ENCODE data around the gene PIAS3. TPM values are rescaled to one million over a fixed set of nuclear protein-coding genes. Genes with fewer than 3 reads are reported as not detected.

The PIAS3 gene
- total and polyA plus RNA-seq, 2 experiments from 2014 or later = 18.1 to 51.2 TPM

DNA sequence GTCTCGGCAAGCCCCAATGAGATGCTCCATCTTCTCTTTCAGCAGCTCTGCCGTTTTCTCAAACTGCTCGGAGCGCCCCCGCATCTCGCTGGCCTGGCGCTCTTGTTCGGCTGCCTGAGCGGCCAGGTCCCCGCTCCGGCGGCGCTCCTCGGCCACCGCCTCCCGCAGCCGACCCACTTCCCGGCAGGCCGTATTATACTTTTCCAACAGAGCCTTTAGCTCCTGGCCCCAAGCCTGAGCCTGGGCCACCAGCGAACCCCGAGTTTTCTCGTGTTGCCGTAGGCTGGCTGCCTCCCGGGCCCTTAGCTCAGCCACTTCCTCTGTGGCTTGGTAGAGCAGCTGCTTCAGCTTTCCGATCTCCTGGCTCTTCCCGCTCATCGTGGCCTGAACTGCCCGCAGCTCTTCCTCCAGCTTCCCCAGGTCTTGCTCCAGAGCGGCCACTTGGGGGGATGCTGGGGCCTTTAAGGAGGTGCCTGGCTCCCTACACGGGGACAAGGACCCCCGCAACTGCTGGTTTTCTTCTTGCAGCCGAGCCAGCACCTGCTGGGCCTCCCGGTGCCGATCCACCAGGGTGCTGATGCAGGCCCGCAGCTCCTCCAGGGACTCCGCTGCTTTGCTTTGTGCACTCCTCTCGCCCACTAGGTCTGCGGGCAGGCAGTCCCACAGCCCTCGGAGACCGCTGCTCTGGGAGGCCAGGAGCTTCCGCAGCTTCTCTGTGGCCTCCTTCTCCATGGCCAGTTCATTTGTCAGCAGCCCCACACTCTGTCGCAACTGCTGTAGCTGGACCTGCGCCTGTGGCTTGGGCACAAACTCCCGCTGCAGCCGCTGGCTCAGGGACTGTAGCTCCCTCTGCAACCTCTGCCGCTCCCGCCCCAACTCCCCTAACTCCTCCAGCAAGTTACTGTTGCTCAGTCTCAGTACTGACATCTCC, 13.4 kb upstream of the PIAS3 start:
- WGBS (ENCODE audit: low lambda C conversion rate, missing lambda C conversion rate) = 54% methylated on average over 47 of the region's 47 CpGs
- no peaks in the 10 kb centered on the region for H3K9me2 ChIP-seq (replicated peaks; ENCODE audit: insufficient read depth)
- H3K27me3 ChIP-seq = no peaks in the 10 kb centered on the region
- H4K20me1 ChIP-seq (ENCODE audit: insufficient read depth, poor library complexity, severe bottlenecking) = no peaks in the 10 kb centered on the region
- H3K4me1 ChIP-seq (ENCODE audit: insufficient read depth) = peaks cover under 1% of the 10 kb centered on the region
- TF ChIP-seq, protein P1, sequence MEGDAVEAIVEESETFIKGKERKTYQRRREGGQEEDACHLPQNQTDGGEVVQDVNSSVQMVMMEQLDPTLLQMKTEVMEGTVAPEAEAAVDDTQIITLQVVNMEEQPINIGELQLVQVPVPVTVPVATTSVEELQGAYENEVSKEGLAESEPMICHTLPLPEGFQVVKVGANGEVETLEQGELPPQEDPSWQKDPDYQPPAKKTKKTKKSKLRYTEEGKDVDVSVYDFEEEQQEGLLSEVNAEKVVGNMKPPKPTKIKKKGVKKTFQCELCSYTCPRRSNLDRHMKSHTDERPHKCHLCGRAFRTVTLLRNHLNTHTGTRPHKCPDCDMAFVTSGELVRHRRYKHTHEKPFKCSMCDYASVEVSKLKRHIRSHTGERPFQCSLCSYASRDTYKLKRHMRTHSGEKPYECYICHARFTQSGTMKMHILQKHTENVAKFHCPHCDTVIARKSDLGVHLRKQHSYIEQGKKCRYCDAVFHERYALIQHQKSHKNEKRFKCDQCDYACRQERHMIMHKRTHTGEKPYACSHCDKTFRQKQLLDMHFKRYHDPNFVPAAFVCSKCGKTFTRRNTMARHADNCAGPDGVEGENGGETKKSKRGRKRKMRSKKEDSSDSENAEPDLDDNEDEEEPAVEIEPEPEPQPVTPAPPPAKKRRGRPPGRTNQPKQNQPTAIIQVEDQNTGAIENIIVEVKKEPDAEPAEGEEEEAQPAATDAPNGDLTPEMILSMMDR (IDR thresholded peaks at IDR 0.05; ENCODE audit: poor library complexity) = no peak
- no peak for TF ChIP-seq EZH2 (IDR thresholded peaks at IDR 0.05; ENCODE audit: borderline replicate concordance)
- H3K27ac ChIP-seq = no peak overlapping the region
- H3K36me3 ChIP-seq (replicated peaks; ENCODE audit: insufficient read depth, low read depth) = no peaks in the 10 kb centered on the region
- H3K4me2 ChIP-seq = peak overlapping the region; percentile 77
- H2AFZ ChIP-seq = peak overlapping the region; percentile 56
- H3K79me2 ChIP-seq = no peaks in the 10 kb centered on the region
- H3K9me3 ChIP-seq (ENCODE audit: low read depth) = no peaks in the 10 kb centered on the region
- no peak for DNase-seq (ENCODE audit: low spot score)
- no peak overlapping the region for H3K4me3 ChIP-seq

DNA sequence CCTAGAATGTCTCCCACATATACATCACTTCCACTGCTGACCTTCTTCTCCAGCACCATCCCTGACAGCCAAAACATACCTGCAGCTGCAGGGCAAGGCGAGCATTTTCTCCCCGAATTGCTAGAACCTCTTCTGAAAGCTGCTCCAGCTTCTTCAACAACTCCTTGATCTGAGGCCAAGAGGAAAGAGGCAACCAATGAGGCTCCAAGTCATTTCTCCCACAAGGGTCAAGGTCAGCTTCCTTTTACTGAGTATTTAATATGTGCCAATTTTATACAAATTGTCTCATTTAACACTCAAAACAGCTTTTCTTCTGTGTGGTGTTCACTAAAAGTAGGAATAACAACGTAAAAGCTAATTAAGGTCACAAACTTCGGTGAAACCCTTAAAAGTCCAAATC, 9.4 kb upstream of the PIAS3 start:
- H3K36me3 ChIP-seq (replicated peaks; ENCODE audit: insufficient read depth, low read depth) = no peaks in the 10 kb centered on the region
- no peak overlapping the region for H2AFZ ChIP-seq
- no peaks in the 10 kb centered on the region for H3K9me3 ChIP-seq (ENCODE audit: low read depth)
- no peak overlapping the region for H3K4me3 ChIP-seq
- TF ChIP-seq, protein P1 (IDR thresholded peaks at IDR 0.05; ENCODE audit: poor library complexity) = no peak
- TF ChIP-seq EZH2phosphoT487 (IDR thresholded peaks at IDR 0.05; ENCODE audit: low read depth, severe bottlenecking, unreplicated experiment) (no peak), EZH2 (IDR thresholded peaks at IDR 0.05; ENCODE audit: borderline replicate concordance) (no peak)
- no peaks in the 10 kb centered on the region for H3K4me1 ChIP-seq (ENCODE audit: insufficient read depth)
- 87% methylated on average over 4 of the region's 4 CpGs for WGBS (ENCODE audit: low lambda C conversion rate, missing lambda C conversion rate)
- no peak for DNase-seq (ENCODE audit: low spot score)
- H3K79me2 ChIP-seq = no peaks in the 10 kb centered on the region
- no peaks in the 10 kb centered on the region for H3K27me3 ChIP-seq
- H3K4me2 ChIP-seq = no peak overlapping the region
- no peak overlapping the region for H3K27ac ChIP-seq
- H3K9me2 ChIP-seq (replicated peaks; ENCODE audit: insufficient read depth) = no peaks in the 10 kb centered on the region
- no peaks in the 10 kb centered on the region for H4K20me1 ChIP-seq (ENCODE audit: insufficient read depth, poor library complexity, severe bottlenecking)

DNA sequence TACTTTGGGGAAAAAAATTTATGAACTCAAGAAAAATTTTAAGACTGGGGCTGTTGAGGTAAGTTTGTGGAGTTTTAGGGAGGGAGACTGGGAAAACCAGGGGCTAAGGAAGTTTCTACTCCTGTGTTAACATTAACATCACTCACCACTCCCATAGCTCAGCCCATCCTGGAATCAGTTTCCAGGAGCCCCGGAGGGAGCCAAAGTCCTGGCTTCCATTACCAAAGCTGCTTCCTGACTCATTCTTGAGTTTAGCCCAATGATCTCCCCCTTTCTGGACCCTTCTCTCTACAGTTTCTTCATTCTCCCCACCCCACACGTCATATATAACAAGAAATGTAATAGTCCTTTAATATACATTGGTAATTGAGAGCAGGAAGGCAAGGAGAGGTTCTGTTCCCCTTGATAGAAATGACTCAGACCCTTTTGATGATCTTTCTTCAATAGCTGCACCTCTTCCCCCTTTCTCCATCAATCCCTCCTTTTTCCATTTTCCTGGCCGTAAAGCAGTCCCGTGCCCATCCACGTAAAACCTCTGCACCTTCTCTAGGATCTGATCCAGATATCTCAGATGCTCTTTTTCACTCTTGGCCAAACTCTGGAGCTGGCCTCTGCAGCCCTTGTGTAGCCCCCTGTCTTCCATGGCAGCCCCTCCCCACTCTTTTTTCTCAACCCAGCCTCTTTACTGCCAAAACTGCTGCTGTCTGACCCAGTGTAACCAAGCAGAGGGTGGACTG, 4.6 kb upstream of the PIAS3 start:
- WGBS (ENCODE audit: low lambda C conversion rate, missing lambda C conversion rate) = 77% methylated on average over 5 of the region's 5 CpGs
- no peak overlapping the region for H2AFZ ChIP-seq
- no peak overlapping the region for H3K4me2 ChIP-seq
- H3K27me3 ChIP-seq = no peaks in the 10 kb centered on the region
- no peaks in the 10 kb centered on the region for H3K79me2 ChIP-seq
- no peaks in the 10 kb centered on the region for H3K36me3 ChIP-seq (replicated peaks; ENCODE audit: insufficient read depth, low read depth)
- no peaks in the 10 kb centered on the region for H3K9me3 ChIP-seq (ENCODE audit: low read depth)
- H3K9me2 ChIP-seq (replicated peaks; ENCODE audit: insufficient read depth) = no peaks in the 10 kb centered on the region
- peaks cover 5% of the 10 kb centered on the region for H3K4me1 ChIP-seq (ENCODE audit: insufficient read depth)
- no peak overlapping the region for H3K4me3 ChIP-seq
- no peaks in the 10 kb centered on the region for H4K20me1 ChIP-seq (ENCODE audit: insufficient read depth, poor library complexity, severe bottlenecking)
- DNase-seq (ENCODE audit: low spot score) = no peak
- no peak for TF ChIP-seq EZH2 (IDR thresholded peaks at IDR 0.05; ENCODE audit: borderline replicate concordance)
- no peak for TF ChIP-seq EZH2phosphoT487 (IDR thresholded peaks at IDR 0.05; ENCODE audit: low read depth, severe bottlenecking, unreplicated experiment)
- TF ChIP-seq, protein P1 (IDR thresholded peaks at IDR 0.05; ENCODE audit: poor library complexity) = no peak
- no peak overlapping the region for H3K27ac ChIP-seq

Data from hepatocyte (in vitro differentiated cells).